ENCODE results near the gene SPOCK1.

- TF ChIP-seq CTCF (IDR thresholded peaks at IDR 0.05) (no peak), POLR2A (IDR thresholded peaks at IDR 0.05) (no peak)
These were observed 32.1 kb upstream of the SPOCK1 start for GRCh38 chr5:137531266-137531665.
